Choroid plexus epithelial cell (primary cell): ENCODE measurements around the gene PIEZO1.
A peak's percentile ranks its signal among the peaks of the same experiment; 100 is the strongest.

Experiments used
- DNase-seq: peaks from one replicate; pipeline ENCODE4 v3.0.0-alpha.2; 2010; ENCODE audit warnings: low read depth
- H3K4me3 ChIP-seq: 2 replicates; pipeline ENCODE4 v1.5.1; 2011; ENCODE audit warnings: low read depth, mild to moderate bottlenecking, control low read depth, low read length, moderate library complexity
- TF ChIP-seq, protein P1 (sequence below): conservative IDR thresholded peaks from 2 replicates; pipeline ENCODE4 v1.5.1; 2011; ENCODE audit warnings: low read depth, mild to moderate bottlenecking, control low read depth, inconsistent platforms, low read length, moderate library complexity

Gene PIEZO1

DNA sequence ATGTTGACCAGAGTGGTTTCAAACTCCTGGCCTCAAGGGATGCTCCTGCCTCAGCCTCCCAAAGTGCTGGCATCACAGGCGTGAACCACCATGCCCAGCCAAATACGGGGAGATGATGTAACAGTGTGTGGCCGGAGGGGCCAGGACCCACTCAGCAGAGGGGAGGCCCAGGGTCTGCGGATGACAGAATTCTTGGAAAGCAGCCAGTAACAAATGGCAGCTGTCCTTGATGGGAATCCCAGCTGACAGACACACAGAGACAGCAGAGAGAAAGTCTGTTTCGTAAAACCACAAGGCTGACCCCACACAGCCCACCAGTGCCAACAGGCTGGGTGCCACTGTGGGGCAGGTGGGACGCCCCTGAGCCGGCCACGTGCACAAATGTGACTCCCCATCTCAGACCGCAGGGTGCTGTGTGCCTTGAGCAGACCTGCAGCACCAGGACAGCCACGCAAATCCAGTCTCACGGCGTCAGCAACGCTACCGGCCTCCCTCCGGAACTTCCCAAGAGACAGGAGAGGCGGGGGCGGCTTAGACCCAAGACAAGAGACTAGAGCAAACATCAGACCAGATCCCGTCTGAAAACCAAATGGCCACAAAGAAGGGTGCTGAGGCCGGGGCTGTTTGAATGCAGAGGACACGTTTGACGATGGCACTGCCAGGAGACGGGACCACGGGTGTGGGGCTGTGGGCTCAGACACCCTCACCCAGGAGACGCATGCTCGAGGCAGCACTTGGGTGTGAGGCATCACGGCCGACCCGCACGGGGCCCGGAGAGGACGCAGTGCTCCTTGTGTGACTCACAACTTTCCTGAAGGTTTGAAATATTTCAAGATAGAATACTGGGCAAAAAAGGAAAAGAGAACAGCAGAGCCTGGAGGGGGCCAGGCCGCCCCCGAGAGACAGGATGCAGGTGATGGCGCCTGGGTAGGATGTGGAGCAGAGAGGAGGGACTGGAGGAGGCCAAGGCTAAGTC lies 54.1 kb downstream of the PIEZO1 start:
- no peak overlapping the region for H3K4me3 ChIP-seq
- DNase-seq: peak; percentile 45
- TF ChIP-seq, protein P1, sequence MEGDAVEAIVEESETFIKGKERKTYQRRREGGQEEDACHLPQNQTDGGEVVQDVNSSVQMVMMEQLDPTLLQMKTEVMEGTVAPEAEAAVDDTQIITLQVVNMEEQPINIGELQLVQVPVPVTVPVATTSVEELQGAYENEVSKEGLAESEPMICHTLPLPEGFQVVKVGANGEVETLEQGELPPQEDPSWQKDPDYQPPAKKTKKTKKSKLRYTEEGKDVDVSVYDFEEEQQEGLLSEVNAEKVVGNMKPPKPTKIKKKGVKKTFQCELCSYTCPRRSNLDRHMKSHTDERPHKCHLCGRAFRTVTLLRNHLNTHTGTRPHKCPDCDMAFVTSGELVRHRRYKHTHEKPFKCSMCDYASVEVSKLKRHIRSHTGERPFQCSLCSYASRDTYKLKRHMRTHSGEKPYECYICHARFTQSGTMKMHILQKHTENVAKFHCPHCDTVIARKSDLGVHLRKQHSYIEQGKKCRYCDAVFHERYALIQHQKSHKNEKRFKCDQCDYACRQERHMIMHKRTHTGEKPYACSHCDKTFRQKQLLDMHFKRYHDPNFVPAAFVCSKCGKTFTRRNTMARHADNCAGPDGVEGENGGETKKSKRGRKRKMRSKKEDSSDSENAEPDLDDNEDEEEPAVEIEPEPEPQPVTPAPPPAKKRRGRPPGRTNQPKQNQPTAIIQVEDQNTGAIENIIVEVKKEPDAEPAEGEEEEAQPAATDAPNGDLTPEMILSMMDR: no peak

DNA sequence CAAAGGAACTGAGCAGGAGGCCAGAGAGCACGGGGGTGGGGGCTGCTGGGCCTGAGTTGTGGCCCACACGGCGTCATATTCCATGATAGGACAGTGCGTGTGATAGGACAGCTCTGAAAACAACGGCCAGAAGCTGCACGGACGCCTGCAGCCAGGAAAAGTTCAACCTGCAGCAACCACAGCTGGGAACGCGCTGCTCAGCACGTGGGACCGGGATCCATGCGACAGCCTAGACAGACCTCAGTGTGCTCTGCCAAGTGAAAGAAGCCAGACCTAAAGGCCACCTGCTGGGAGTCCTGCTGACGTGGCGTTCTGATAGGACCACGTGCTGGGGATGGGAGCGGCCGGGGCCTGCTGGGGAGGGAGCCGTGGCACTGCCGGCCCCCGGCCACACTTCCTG lies 57.1 kb downstream of the PIEZO1 start:
- no peak overlapping the region for H3K4me3 ChIP-seq
- peak; percentile 86 for DNase-seq
- TF ChIP-seq, protein P1: no peak

DNA sequence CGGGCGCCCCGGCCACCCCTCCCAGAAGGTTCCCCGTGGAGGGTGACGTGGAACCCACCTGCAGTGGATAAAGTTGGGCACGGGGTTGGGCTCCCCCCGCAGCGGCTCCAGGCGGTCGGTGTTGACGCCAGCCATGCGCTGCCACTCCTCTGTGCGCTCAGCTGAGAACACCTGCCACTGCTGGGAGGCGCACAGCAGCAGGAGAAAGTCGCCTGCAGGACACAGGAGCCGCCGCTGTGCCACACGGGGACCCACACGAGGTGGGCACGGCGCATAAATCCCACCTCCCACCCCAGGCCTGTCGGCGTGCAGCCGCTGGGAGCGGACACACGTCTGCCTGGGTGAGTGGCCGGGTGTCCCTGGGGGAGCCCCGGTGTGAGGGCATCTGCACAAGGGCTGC lies 58.0 kb downstream of the PIEZO1 start:
- no peak for DNase-seq
- TF ChIP-seq, protein P1: no peak
- H3K4me3 ChIP-seq: no peak overlapping the region

DNA sequence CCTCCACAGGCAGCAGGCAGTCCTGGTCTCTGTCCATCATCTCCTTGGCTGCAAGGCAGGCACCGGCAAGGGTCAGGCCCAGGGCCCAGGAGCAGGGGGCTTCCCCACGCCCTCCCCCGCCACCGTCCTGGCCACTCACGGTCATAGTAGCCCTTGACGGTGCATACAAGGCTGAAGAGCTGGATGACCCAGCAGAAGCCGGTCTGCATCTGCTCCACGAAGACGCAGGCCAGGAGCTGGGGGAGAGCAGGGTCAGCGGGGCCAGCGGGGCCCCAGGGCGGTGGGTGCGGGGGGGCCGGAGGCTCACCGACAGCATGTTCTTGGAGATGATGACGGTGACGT lies 58.6 kb downstream of the PIEZO1 start:
- TF ChIP-seq, protein P1: no peak
- DNase-seq: no peak
- no peak overlapping the region for H3K4me3 ChIP-seq

DNA sequence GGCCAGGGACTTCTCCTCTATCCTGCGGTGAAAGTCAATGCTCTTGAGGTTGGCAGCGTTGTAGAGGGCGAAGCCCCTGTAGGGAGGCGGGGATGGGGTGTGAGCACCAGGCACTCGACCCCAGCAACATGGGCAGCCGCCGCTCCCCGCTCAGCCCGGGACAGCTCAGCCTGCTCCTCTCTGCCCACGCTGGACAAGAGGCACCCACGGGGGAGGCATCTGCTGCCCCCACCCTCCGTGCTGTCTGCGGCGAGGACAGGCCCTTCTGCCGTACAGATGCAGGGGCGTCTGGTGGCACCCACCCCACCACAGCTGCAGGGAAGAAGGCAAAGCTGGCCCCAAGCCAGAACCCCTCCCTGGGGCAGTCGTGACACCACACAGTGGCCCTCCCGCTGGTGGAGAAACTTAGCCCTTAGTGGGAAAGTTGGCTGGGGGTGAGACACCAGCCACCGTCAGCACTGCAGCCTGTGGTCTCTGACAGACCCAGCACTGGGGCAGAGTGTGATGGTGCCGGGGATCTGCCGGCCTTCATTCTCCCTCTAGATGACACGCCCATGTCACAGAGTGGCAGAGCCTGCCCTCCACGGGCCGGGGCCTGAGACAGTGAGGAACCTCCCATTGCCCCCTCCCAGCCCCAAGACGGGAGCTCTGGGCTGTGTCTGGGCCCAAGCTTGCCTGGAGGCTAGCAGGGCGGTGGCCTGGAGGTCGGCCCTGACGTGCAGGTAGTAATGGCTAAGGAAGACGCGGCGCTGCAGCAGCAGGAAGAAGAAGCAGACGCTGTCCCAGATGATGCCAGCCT lies 59.2 kb downstream of the PIEZO1 start:
- H3K4me3 ChIP-seq: no peak overlapping the region
- DNase-seq: no peak
- TF ChIP-seq, protein P1: no peak

DNA sequence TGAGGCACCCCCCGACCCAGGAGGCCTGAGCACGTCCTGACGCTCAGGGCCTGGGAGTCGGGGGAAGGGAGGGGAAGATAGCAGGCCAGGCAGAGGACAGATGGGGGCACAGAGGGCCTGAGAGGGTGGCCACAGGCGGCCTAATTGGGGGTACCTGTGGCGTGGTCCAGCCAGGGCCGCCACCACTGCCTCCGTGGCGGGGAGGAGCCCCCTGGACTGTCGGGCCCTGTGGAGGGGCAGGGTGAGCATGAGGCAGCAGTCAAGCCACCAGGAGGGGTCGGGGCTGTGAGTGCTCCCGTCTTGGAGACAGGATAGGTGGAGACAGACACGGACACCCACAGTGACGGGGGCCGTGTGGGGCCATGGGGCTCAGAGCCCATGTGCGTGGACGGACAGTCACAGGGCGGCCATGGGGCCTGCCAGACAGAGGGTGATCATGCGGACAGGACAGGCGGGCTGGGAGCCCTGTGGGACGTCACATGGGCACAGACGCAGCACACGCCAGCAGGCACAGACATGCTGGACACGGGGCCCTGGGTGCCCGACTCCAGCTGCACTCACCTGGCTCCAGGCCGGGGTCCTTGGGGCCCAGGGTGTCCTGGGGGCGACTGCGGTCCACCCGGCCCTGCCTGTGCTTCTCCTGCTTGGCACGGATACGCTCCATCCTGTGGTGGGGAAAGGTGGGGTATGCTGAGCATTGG lies 60.0 kb downstream of the PIEZO1 start:
- no peak for DNase-seq
- TF ChIP-seq, protein P1: no peak
- no peak overlapping the region for H3K4me3 ChIP-seq
